Chondrocyte (in vitro differentiated cells): ENCODE data around the gene TBC1D14. TPM values are rescaled to one million over a fixed set of nuclear protein-coding genes. Genes with fewer than 3 reads are reported as not detected.
"Not testable (repeated sequence)": the region's sequence is repeated elsewhere in the genome, so short reads cannot be mapped to it uniquely, and the experiment has no call there.

Experiments
- DNase-seq: peaks from one replicate; pipeline ENCODE4 v3.0.0; 2021; ENCODE audit warnings: mixed read lengths, low spot score
- H3K27ac Mint-ChIP-seq: one replicate; pipeline ENCODE4 v1.8.0; 2021; ENCODE audit warnings: mild to moderate bottlenecking, moderate library complexity, mixed read lengths; ENCODE audit not compliant: unreplicated experiment
- H3K27me3 Mint-ChIP-seq: 2 replicates; pipeline ENCODE4 v1.8.0; 2021; ENCODE audit warnings: low read depth, mixed read lengths
- H3K36me3 Mint-ChIP-seq: 2 replicates; pipeline ENCODE4 v1.8.0; 2021; ENCODE audit warnings: low read depth, mixed read lengths
- H3K4me1 Mint-ChIP-seq: 2 replicates; pipeline ENCODE4 v1.8.0; 2021; ENCODE audit warnings: low read depth, mild to moderate bottlenecking, mixed read lengths
- H3K4me3 Mint-ChIP-seq: one replicate; pipeline ENCODE4 v1.8.0; 2021; ENCODE audit warnings: mild to moderate bottlenecking, moderate library complexity, mixed read lengths; ENCODE audit not compliant: unreplicated experiment
- H3K9me3 Mint-ChIP-seq: 2 replicates; pipeline ENCODE4 v1.8.0; 2021; ENCODE audit warnings: low read depth, mixed read lengths
- CTCF ChIP-seq: fragments of 200-600 bp; sonication (generic); IDR thresholded peaks from 2 replicates; pipeline ENCODE4 v1.5.0; 2021; ENCODE audit warnings: antibody characterized with exemption, mild to moderate bottlenecking, moderate library complexity
- total RNA-seq: library from RNA; stranded (reverse); gene quantifications from 3 replicates; pipeline ENCODE4 v1.2.1, GENCODE V29; 2021

The TBC1D14 gene
- total RNA-seq, 1 donor from 2014 or later, result 25.2 TPM

- peaks cover 10% of the 10 kb centered on the region for H3K4me1 Mint-ChIP-seq
- no peak overlapping the region for H3K4me3 Mint-ChIP-seq
- no peak for DNase-seq
- H3K36me3 Mint-ChIP-seq, result no peaks in the 10 kb centered on the region
- peak overlapping the region; percentile 19 for H3K27ac Mint-ChIP-seq
- no peak for TF ChIP-seq CTCF
- H3K27me3 Mint-ChIP-seq, result peaks cover 2% of the 10 kb centered on the region
- peaks cover 1% of the 10 kb centered on the region for H3K9me3 Mint-ChIP-seq
Observed at GRCh38 chr4:7074426-7074825, 164.8 kb downstream of the TBC1D14 start.

- Mint-ChIP-seq H3K9me3 (peaks cover 14% of the 10 kb centered on the region), H3K4me1 (peaks cover 4% of the 10 kb centered on the region), H3K36me3 (peaks cover 7% of the 10 kb centered on the region), H3K4me3 (no peak overlapping the region), H3K27ac (no peak overlapping the region), H3K27me3 (peaks cover 3% of the 10 kb centered on the region)
- no peak for TF ChIP-seq CTCF
- no peak for DNase-seq
Observed at GRCh38 chr4:7075962-7076695, 166.5 kb downstream of the TBC1D14 start.

DNA sequence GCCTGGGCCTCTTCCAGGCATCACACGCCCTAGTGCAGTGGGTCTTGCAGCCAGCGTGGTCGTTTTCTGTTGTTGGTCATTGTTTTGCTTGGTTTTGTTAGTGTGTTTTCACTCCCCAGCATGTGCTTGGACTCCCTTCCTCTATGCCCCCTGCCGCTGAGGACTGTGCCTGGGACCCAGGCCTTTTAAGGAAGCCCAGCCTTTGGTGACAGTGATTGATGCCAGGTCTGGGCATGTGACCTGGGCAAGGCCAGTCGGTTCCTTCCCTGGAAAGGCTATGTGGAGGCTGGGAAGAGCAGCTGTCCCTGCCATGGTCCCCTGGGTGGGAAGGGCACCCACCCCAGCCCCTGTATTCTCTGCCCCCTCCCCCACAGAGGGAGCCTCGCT, 167.1 kb downstream of the TBC1D14 start:
- DNase-seq, result no peak
- peaks cover 8% of the 10 kb centered on the region for H3K36me3 Mint-ChIP-seq
- H3K9me3 Mint-ChIP-seq, result peaks cover 14% of the 10 kb centered on the region
- H3K4me1 Mint-ChIP-seq, result peaks cover 4% of the 10 kb centered on the region
- H3K27ac Mint-ChIP-seq, result no peak overlapping the region
- H3K4me3 Mint-ChIP-seq, result no peak overlapping the region
- no peak for TF ChIP-seq CTCF
- H3K27me3 Mint-ChIP-seq, result peaks cover 5% of the 10 kb centered on the region

GRCh38 chr4:7077371-7077770, 167.7 kb downstream of the TBC1D14 start:
- H3K27me3 Mint-ChIP-seq, result peaks cover 7% of the 10 kb centered on the region
- peaks cover 8% of the 10 kb centered on the region for H3K36me3 Mint-ChIP-seq

GRCh38 chr4:7078025-7078424, 168.4 kb downstream of the TBC1D14 start:
- Mint-ChIP-seq H3K4me1 (peaks cover 7% of the 10 kb centered on the region), H3K9me3 (peaks cover 14% of the 10 kb centered on the region), H3K4me3 (no peak overlapping the region), H3K27ac (no peak overlapping the region), H3K27me3 (peaks cover 7% of the 10 kb centered on the region), H3K36me3 (peaks cover 8% of the 10 kb centered on the region)
- no peak for DNase-seq
- no peak for TF ChIP-seq CTCF

More at GRCh38 chr4:7077371-7077770, 167.7 kb downstream of the TBC1D14 start:
- no peak for DNase-seq
- peaks cover 7% of the 10 kb centered on the region for H3K4me1 Mint-ChIP-seq
- no peak for TF ChIP-seq CTCF
- H3K9me3 Mint-ChIP-seq, result peaks cover 14% of the 10 kb centered on the region
- no peak overlapping the region for H3K4me3 Mint-ChIP-seq
- no peak overlapping the region for H3K27ac Mint-ChIP-seq

DNA sequence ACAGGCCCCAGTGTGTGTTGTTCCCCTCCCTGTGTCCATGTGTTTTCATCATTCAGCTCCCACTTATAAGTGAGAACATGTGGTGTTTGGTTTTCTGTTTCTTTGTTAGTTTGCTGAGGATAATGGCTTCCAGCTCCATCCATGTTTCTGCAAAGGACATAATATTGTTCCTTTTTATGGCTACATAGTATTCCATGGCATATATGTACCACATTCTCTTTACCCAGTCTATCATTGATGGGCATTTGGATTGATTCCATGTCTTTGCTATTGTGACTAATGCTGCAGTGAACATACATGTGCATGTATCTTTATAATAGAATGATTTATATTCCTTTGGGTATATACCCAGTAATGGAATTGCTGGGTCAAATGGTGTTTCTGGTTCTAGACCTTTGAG, 169.9 kb downstream of the TBC1D14 start:
- H3K27me3 Mint-ChIP-seq, result peaks cover 15% of the 10 kb centered on the region
- H3K36me3 Mint-ChIP-seq, H3K4me3 Mint-ChIP-seq: not testable (repeated sequence)

GRCh38 chr4:7079909-7080308, 170.3 kb downstream of the TBC1D14 start:
- not testable (repeated sequence) for H3K4me3 Mint-ChIP-seq, H3K36me3 Mint-ChIP-seq, DNase-seq, H3K27ac Mint-ChIP-seq, H3K4me1 Mint-ChIP-seq
- Mint-ChIP-seq H3K9me3 (peaks cover 14% of the 10 kb centered on the region), H3K27me3 (peaks cover 20% of the 10 kb centered on the region)

More for the DNA sequence above, 169.9 kb downstream of the TBC1D14 start:
- H3K27ac Mint-ChIP-seq, DNase-seq, H3K4me1 Mint-ChIP-seq: not testable (repeated sequence)
- peaks cover 14% of the 10 kb centered on the region for H3K9me3 Mint-ChIP-seq
